K562 (cell line): Measurements from ENCODE around the gene ATP5PO. TPM values are rescaled to one million over a fixed set of nuclear protein-coding genes. Genes with fewer than 3 reads are reported as not detected.

Experiments
- ATAC-seq: fragments of 200-7000 bp; cut with Tn5 transposase; 3 replicates; pipeline ENCODE4 v1.9.1; 2020; ENCODE audit warnings: moderate library complexity
- BruUV-seq: library from RNA; stranded (reverse); fragments of 400-500 nt; replicated peaks from 2 replicates; lab custom pipeline; 2021; lab: Mats Ljungman, UMichigan
- CTCF ChIA-PET: fragments of 300-600 bp; formaldehyde crosslinking; extraction: SDS; loops from one replicate; lab custom pipeline; 2021; ENCODE audit warnings: low intra/inter-chr PET ratio; lab: Yijun Ruan, JAX
- POLR2A ChIA-PET: fragments of 300-600, 350-650 bp; sonication (Branson Sonifier 250); formaldehyde crosslinking; extraction: SDS; loops from one replicate; lab custom pipeline; 2021; ENCODE audit warnings: antibody characterized with exemption, inconsistent platforms; lab: Yijun Ruan, JAX
- DNase-seq, 4 experiments: peaks; one replicate each; pipeline versions ENCODE4 v3.0.0 to v3.0.0-alpha.2; 2011 to 2018; ENCODE audit warnings: low spot score in 3 of 4, mixed read lengths in 3 of 4; ENCODE audit errors: extremely low read depth in 1 of 4
- FAIRE-seq: peaks from 2 replicates; lab custom pipeline; 2011; peaks lifted over from hg19 to GRCh38; lab: Jason Lieb, UNC
- H2AFZ ChIP-seq: 2 replicates; pipeline ENCODE4 v1.6.0; 2011; ENCODE audit warnings: low read depth, low read length, control low read depth, inconsistent platforms
- H3K27ac ChIP-seq: fragments of 200-600 bp; 3 replicates; pipeline ENCODE4 v1.8.0; 2011; ENCODE audit warnings: low read depth, mild to moderate bottlenecking, control low read depth, inconsistent platforms, low read length, moderate library complexity, mixed read lengths; ENCODE audit errors: extremely low read depth
- H3K27me3 ChIP-seq, 2 experiments: fragments of 300-600 bp in 1 of 2; 2 replicates in 1 of 2; 3 replicates in 1 of 2; pipeline versions ENCODE4 v1.6.0 to v1.8.0; 2011; ENCODE audit warnings: inconsistent platforms in 2 of 2, low read length in 2 of 2, mild to moderate bottlenecking in 1 of 2, mixed read lengths in 1 of 2, moderate library complexity in 1 of 2; ENCODE audit not compliant: control insufficient read depth in 2 of 2, insufficient read depth in 2 of 2
- H3K36me3 ChIP-seq: fragments of 300-600 bp; 3 replicates; pipeline ENCODE4 v1.8.0; 2011; ENCODE audit warnings: mild to moderate bottlenecking, low read length, inconsistent platforms; ENCODE audit not compliant: control insufficient read depth, insufficient read depth
- H3K4me1 ChIP-seq, 2 experiments: fragments of 200-600 bp in 1 of 2; replicated peaks in 1 of 2; 2 replicates in 1 of 2; 3 replicates in 1 of 2; pipeline versions ENCODE4 v1.5.1 to v1.8.0; 2011; ENCODE audit warnings: inconsistent platforms in 2 of 2, low read length in 2 of 2, mild to moderate bottlenecking in 1 of 2, mixed read lengths in 1 of 2, moderate library complexity in 1 of 2; ENCODE audit not compliant: control insufficient read depth in 2 of 2, insufficient read depth in 2 of 2
- H3K4me2 ChIP-seq: 2 replicates; pipeline ENCODE4 v1.6.1; 2011; ENCODE audit warnings: low read length, control low read depth, inconsistent platforms, mixed read lengths; ENCODE audit not compliant: insufficient read depth
- H3K4me3 ChIP-seq: fragments of 200-600 bp; sonication (generic), shearing (Covaris generic); 2 replicates; pipeline ENCODE4 v1.5.1; 2016; ENCODE audit warnings: control low read depth, inconsistent platforms
- H3K79me2 ChIP-seq: fragments of 200-600 bp; 3 replicates; pipeline ENCODE4 v1.8.0; 2011; ENCODE audit warnings: low read length, inconsistent platforms; ENCODE audit not compliant: control insufficient read depth, insufficient read depth
- H3K9ac ChIP-seq, 2 experiments: 2 replicates each; pipeline versions ENCODE4 v1.6.0 to v1.6.1; 2011; ENCODE audit warnings: low read depth in 2 of 2, low read length in 2 of 2, control low read depth in 1 of 2, inconsistent platforms in 1 of 2, mild to moderate bottlenecking in 1 of 2, mixed read lengths in 1 of 2; ENCODE audit not compliant: insufficient read depth in 1 of 2
- H3K9me1 ChIP-seq: one replicate; pipeline ENCODE4 v1.6.0; 2011; ENCODE audit warnings: inconsistent platforms, mild to moderate bottlenecking, low read length, moderate library complexity; ENCODE audit not compliant: control insufficient read depth, insufficient read depth
- H3K9me3 ChIP-seq: replicated peaks from 2 replicates; pipeline ENCODE4 v1.5.1; 2011; ENCODE audit warnings: low read depth, low read length, inconsistent platforms; ENCODE audit not compliant: control insufficient read depth, insufficient read depth
- H4K20me1 ChIP-seq: replicated peaks from 2 replicates; pipeline ENCODE4 v1.6.1; 2011; ENCODE audit warnings: low read length, inconsistent platforms, mixed read lengths; ENCODE audit not compliant: control insufficient read depth, insufficient read depth
- ESRRB ChIP-seq: fragments of 250-450 bp; sonication (Bioruptor Pico); IDR thresholded peaks from 2 replicates; pipeline ENCODE4 v1.5.0; 2020; ENCODE audit warnings: mild to moderate bottlenecking, moderate library complexity, borderline replicate concordance
- FUS ChIP-seq: fragments of 200-400 bp; formaldehyde crosslinking; optimal IDR thresholded peaks from 2 replicates; pipeline ENCODE3; 2017; ENCODE audit warnings: low read depth, low read length
- GTF2F1 ChIP-seq: IDR thresholded peaks from 2 replicates; pipeline ENCODE4 v1.6.1; 2011; ENCODE audit warnings: low read depth, low read length, improper control_type of control experiment
- HDGF ChIP-seq: fragments of 450-650 bp; IDR thresholded peaks from 2 replicates; pipeline ENCODE4 v1.6.1; 2016
- HEY1 ChIP-seq: fragments of 250-450 bp; sonication (Bioruptor Pico); IDR thresholded peaks from 2 replicates; pipeline ENCODE4 v1.5.0; 2020; ENCODE audit warnings: mild to moderate bottlenecking, moderate library complexity, borderline replicate concordance
- HIVEP1 ChIP-seq: fragments of 250-450 bp; sonication (Bioruptor Pico); IDR thresholded peaks from 2 replicates; pipeline ENCODE4 v1.4.0; 2020; ENCODE audit warnings: mild to moderate bottlenecking
- HSF4 ChIP-seq: fragments of 250-450 bp; sonication (Bioruptor Pico); IDR thresholded peaks from 2 replicates; pipeline ENCODE4 v2.1.2; 2022; ENCODE audit warnings: mild to moderate bottlenecking, moderate library complexity, borderline replicate concordance
- KAT7 ChIP-seq: sonication (generic); formaldehyde crosslinking; IDR thresholded peaks from 2 replicates; pipeline ENCODE4 v1.8.0; 2022; ENCODE audit warnings: missing genetic modification reagents, mild to moderate bottlenecking, borderline replicate concordance
- KDM4B ChIP-seq, 2 experiments: fragments of 450-650 bp in 1 of 2; sonication (generic) in 1 of 2; IDR thresholded peaks; 2 replicates each; pipeline ENCODE4 v1.6.1; 2016 to 2017; ENCODE audit warnings: borderline replicate concordance in 2 of 2, antibody characterized with exemption in 1 of 2, low read depth in 1 of 2, mild to moderate bottlenecking in 1 of 2
- NELFE ChIP-seq: IDR thresholded peaks from 2 replicates; pipeline ENCODE4 v1.6.1; 2011; ENCODE audit warnings: mild to moderate bottlenecking; ENCODE audit not compliant: insufficient read depth, insufficient read length
- NR2C2 ChIP-seq, 2 experiments: fragments of 200-800 bp in 1 of 2; sonication (Bioruptor generic) in 1 of 2; sonication (generic) in 1 of 2; formaldehyde crosslinking in 1 of 2; IDR thresholded peaks; 2 replicates each; pipeline versions ENCODE4 v1.6.1 to v1.8.0; 2016 to 2022; ENCODE audit warnings: mild to moderate bottlenecking in 1 of 2, missing compliant biosample characterization in 1 of 2, missing genetic modification characterization in 1 of 2, missing genetic modification reagents in 1 of 2
- RBM39 ChIP-seq: fragments of 200-400 bp; formaldehyde crosslinking; optimal IDR thresholded peaks from 2 replicates; pipeline ENCODE3; 2018; ENCODE audit warnings: low read depth, low read length
- SPI1 ChIP-seq: IDR thresholded peaks from 2 replicates; pipeline ENCODE4 v1.6.1; 2011; ENCODE audit warnings: low read depth, low read length, control low read depth, borderline replicate concordance
- SREBF1 ChIP-seq: fragments of 150-350 bp; IDR thresholded peaks from 2 replicates; pipeline ENCODE4 v1.6.1; 2014; ENCODE audit warnings: antibody characterized with exemption, low read depth, low read length, borderline replicate concordance
- WHSC1 ChIP-seq: IDR thresholded peaks from one replicate; pipeline ENCODE4 v1.6.1; 2012; ENCODE audit warnings: low read length, control low read depth, inconsistent platforms
- ZNF23 ChIP-seq: fragments of 250-450 bp; sonication (Bioruptor Pico); IDR thresholded peaks from 2 replicates; pipeline ENCODE4 v1.4.0; 2020; ENCODE audit warnings: mild to moderate bottlenecking
- ZNF408 ChIP-seq: fragments of 250-450 bp; sonication (Bioruptor Pico); IDR thresholded peaks from 2 replicates; pipeline ENCODE4 v1.4.0; 2020; ENCODE audit warnings: low read depth, mild to moderate bottlenecking, moderate library complexity
- WGBS: fragments of 100-300 bp; shearing (Covaris generic); methylation state at CpG from one replicate; pipeline ENCODE4 v1.1.6; 2016; ENCODE audit warnings: low coverage, mixed read lengths; ENCODE audit not compliant: insufficient coverage; ENCODE audit errors: missing lambda C conversion rate; 5-methylcytosine and 5-hydroxymethylcytosine counted together
- in situ Hi-C: fragments of 300-500 bp; cut with MboI; formaldehyde crosslinking; loops from 4 replicates; pipeline ENCODE4 v1.15.0; 2018; ENCODE audit warnings: inconsistent platforms, mixed read lengths
- intact Hi-C: fragments of 100-400 bp; cut with micrococcal nuclease; formaldehyde crosslinking; loops from 2 replicates; pipeline ENCODE4 v1.14.2; 2022
- polyA plus RNA-seq, 8 experiments: library from polyadenylated mRNA; depleted of rRNA in 4 of 8; stranded (reverse) in 5 of 8; unstranded in 3 of 8; fragments of >200 nt; fragmentation: Nextera tagmentation in 2 of 8; fragmentation: Illumina TruSeq in 1 of 8; extraction: Ambion mirVana in 2 of 8; extraction: Trizol in 1 of 8; gene quantifications; 2 replicates each; pipeline versions ENCODE4 v1.2.1 to v1.2.3, GENCODE V29; 2011 to 2014; ENCODE audit warnings: inconsistent platforms in 1 of 8, missing spikeins in 1 of 8
- total RNA-seq, 7 experiments: library from RNA; depleted of rRNA in 6 of 7; stranded (reverse); fragments of >200 nt in 6 of 7; fragmentation: Illumina TruSeq in 2 of 7; extraction: Trizol in 2 of 7; gene quantifications; 2 replicates each; pipeline versions ENCODE4 v1.2.1 to v1.2.3, GENCODE V29; 2011 to 2021; ENCODE audit warnings: low replicate concordance in 1 of 7
- TF ChIP-seq, protein P1 (sequence below): fragments of 250-450 bp; sonication (Bioruptor Pico); IDR thresholded peaks from 2 replicates; pipeline ENCODE4 v1.8.0; 2021; ENCODE audit warnings: borderline replicate concordance, mild to moderate bottlenecking, moderate library complexity; ENCODE audit not compliant: poor library complexity, severe bottlenecking
- TF ChIP-seq, protein P2 (sequence below): fragments of 200-800 bp; sonication (Bioruptor generic); IDR thresholded peaks from 2 replicates; pipeline ENCODE4 v1.6.1; 2016; ENCODE audit warnings: missing genetic modification characterization, missing compliant biosample characterization

Gene ATP5PO
- total and polyA plus RNA-seq, 9 of the 15 experiments (the other 6 are each of a cell fraction or from before 2014, with no cell fraction given), result 367 to 2,722 (median 808) TPM

DNA sequence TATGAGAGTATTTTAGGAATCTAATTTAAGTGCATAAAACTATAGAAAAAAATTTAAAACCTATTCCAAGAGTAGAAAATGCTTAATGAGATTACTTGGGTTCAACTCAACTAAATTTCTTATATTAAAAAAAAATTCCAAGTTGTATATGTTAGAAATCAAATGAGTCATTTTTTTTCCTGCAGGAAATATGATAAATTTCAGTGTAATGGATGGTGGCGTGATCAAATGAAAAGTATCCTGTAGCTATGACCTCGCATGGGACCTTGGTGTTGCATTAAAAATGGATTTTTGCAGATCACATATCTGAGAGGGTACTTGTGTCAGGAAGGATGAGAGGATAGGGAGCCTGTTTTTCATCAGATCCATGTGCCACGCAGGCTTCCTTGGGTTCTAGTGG, 17.9 kb downstream of the ATP5PO start:
- POLR2A ChIA-PET, result interaction anchor here (0.6 kb wide), 1 partner anchor 16 kb away, joined by 3 read pairs; no protein-coding TSS in a partner anchor
- WGBS, result 58% methylated on average over 3 of the region's 3 CpGs
- Histone ChIP-seq H3K9me1 (no peaks in the 10 kb centered on the region), H2AFZ (no peak overlapping the region), H3K36me3 (peaks cover 13% of the 10 kb centered on the region), H3K27ac (no peak overlapping the region), H3K9ac (no peak overlapping the region), H4K20me1 (no peaks in the 10 kb centered on the region), H3K4me1 (peaks cover 8 to 18% of the 10 kb centered on the region in 2 experiments; a peak in 4 of 5 replicates), H3K79me2 (no peaks in the 10 kb centered on the region), H3K27me3 (no peaks in the 10 kb centered on the region; a peak in 1 of 5 replicates), H3K4me3 (no peak overlapping the region), H3K4me2 (no peak overlapping the region), H3K9me3 (no peaks in the 10 kb centered on the region)
- CTCF ChIA-PET, result no interaction called here
- intact Hi-C loops (no loop called here), in situ Hi-C loops (no loop called here)
- no peak for TF ChIP-seq HSF4
- TF ChIP-seq, protein P1, sequence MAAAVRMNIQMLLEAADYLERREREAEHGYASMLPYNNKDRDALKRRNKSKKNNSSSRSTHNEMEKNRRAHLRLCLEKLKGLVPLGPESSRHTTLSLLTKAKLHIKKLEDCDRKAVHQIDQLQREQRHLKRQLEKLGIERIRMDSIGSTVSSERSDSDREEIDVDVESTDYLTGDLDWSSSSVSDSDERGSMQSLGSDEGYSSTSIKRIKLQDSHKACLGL, result no peak
- TF ChIP-seq RBM39, result no peak
- TF ChIP-seq NELFE, result no peak
- no peak for TF ChIP-seq ZNF408 (CRISPR knock-in tag)
- no peak for TF ChIP-seq HIVEP1 (CRISPR knock-in tag)
- no peak for TF ChIP-seq KDM4B (IDR thresholded peaks at IDR 0.05; ENCODE audit: borderline replicate concordance in 2 of 2, low read depth in 1 of 2)
- no peak for TF ChIP-seq NR2C2 (CRISPR knock-in tag; IDR thresholded peaks at IDR 0.05)
- TF ChIP-seq NR2C2 (tag; IDR thresholded peaks at IDR 0.05), result no peak
- TF ChIP-seq KAT7 (CRISPR knock-in tag), result no peak
- no peak for TF ChIP-seq ESRRB (CRISPR knock-in tag)
- no peak for TF ChIP-seq SREBF1
- TF ChIP-seq, protein P2, sequence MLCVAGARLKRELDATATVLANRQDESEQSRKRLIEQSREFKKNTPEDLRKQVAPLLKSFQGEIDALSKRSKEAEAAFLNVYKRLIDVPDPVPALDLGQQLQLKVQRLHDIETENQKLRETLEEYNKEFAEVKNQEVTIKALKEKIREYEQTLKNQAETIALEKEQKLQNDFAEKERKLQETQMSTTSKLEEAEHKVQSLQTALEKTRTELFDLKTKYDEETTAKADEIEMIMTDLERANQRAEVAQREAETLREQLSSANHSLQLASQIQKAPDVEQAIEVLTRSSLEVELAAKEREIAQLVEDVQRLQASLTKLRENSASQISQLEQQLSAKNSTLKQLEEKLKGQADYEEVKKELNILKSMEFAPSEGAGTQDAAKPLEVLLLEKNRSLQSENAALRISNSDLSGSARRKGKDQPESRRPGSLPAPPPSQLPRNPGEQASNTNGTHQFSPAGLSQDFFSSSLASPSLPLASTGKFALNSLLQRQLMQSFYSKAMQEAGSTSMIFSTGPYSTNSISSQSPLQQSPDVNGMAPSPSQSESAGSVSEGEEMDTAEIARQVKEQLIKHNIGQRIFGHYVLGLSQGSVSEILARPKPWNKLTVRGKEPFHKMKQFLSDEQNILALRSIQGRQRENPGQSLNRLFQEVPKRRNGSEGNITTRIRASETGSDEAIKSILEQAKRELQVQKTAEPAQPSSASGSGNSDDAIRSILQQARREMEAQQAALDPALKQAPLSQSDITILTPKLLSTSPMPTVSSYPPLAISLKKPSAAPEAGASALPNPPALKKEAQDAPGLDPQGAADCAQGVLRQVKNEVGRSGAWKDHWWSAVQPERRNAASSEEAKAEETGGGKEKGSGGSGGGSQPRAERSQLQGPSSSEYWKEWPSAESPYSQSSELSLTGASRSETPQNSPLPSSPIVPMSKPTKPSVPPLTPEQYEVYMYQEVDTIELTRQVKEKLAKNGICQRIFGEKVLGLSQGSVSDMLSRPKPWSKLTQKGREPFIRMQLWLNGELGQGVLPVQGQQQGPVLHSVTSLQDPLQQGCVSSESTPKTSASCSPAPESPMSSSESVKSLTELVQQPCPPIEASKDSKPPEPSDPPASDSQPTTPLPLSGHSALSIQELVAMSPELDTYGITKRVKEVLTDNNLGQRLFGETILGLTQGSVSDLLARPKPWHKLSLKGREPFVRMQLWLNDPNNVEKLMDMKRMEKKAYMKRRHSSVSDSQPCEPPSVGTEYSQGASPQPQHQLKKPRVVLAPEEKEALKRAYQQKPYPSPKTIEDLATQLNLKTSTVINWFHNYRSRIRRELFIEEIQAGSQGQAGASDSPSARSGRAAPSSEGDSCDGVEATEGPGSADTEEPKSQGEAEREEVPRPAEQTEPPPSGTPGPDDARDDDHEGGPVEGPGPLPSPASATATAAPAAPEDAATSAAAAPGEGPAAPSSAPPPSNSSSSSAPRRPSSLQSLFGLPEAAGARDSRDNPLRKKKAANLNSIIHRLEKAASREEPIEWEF (CRISPR knock-in tag), result no peak
- TF ChIP-seq FUS, result no peak
- TF ChIP-seq HEY1 (CRISPR knock-in tag), result no peak
- no peak for TF ChIP-seq ZNF23 (CRISPR knock-in tag)
- TF ChIP-seq GTF2F1, result no peak
- no peak for TF ChIP-seq WHSC1
- no peak for TF ChIP-seq HDGF
- TF ChIP-seq SPI1, result no peak
- FAIRE-seq, result no peak
- DNase-seq, result no peak
- BruUV-seq, result no TSS peak
- ATAC-seq, result no peak
